DMS153 treated with DMSO at 0.1 percent for 48 hours (cell line): ENCODE results near the gene COMMD1.
"Not testable (repeated sequence)": the region's sequence is repeated elsewhere in the genome, so short reads cannot be mapped to it uniquely, and the experiment has no call there.

Experiments
- DNase-seq: peaks from one replicate; lab custom pipeline; 2025; ENCODE audit not compliant: unreplicated experiment; lab: John Stamatoyannopoulos, UW

The COMMD1 gene

DNA sequence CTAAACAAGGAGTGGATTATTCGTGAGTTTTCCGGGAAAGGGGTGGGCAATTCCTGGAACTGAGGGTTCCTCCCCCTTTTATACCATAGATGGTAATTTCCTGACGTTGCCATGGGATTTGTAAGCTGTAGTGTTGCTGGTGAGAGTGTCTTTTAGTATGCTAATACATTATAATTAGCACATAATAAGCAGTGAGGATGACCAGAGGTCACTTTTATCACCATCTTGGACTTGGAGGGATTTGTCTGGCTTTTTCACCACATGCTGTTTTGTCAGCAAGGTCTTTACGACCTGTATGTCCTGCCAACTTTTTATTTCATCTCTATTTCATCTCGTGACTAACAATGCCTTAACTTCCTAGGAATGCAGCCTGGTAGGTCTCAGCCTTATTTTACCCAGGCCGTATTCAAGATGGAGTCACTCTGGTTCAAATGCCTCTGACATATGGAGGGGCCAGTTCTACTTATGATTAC lies 165.7 kb downstream of the COMMD1 start:
- DNase-seq: no peak

DNA sequence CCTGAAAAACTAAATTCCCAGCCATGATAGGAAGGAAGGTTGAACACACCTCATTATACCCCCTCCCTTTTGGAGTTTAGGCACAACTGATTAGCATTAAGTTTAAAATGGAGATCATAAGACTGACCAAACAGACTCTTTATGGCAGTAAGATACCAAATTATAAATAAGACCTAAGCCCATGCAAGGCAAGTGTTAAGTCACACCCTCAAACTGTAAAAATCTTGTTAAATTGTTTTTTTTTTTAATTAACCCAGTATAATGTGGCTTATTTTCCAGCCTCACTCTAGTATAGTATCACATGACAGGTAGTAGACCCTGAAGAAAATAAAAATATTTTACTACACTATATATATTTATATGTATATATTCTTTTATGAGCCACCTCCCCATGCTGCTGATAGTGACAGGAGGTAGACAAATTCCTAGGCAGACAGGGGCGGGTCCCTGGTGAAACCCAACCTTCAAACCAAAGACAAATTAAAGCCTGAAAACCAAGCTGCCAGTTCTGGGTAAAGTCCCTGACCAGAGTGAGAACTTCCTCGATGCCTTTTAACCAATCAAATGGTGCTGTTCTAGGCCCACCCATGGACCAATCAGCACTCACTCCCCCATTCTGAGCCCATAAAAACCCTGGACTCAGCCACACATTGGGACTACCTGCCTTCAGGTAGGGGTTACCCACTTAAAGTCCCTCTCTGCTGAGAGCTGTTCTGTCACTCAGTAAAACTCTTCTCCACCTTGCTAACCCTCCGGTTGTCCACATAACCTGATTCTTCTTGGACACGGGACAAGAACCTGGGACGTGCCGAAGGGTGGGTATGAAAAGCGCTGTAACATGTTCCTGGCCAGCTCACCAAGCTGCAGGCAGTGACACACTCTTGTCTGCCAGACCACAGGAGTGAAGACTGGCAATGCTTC lies 166.5 kb downstream of the COMMD1 start:
- no peak for DNase-seq

DNA sequence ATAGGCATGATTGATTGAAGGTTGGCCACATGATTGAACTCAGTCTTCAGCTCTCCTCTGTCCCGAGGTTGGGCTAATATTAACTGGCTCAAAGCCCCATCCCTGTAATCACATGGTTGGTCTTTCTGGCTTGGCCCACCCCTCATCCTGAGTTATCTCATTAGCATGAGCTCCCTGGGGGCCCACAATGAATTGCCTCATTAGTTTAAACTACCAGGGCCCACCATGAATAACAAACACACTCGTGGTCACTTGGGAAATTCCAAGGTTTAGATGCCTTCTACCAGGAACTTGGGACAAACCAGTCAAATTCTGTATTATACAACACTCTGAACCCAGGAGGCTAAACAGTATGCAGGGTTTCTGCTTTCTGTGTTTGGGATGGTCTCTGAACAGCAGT lies 168.8 kb downstream of the COMMD1 start:
- no peak for DNase-seq

DNA sequence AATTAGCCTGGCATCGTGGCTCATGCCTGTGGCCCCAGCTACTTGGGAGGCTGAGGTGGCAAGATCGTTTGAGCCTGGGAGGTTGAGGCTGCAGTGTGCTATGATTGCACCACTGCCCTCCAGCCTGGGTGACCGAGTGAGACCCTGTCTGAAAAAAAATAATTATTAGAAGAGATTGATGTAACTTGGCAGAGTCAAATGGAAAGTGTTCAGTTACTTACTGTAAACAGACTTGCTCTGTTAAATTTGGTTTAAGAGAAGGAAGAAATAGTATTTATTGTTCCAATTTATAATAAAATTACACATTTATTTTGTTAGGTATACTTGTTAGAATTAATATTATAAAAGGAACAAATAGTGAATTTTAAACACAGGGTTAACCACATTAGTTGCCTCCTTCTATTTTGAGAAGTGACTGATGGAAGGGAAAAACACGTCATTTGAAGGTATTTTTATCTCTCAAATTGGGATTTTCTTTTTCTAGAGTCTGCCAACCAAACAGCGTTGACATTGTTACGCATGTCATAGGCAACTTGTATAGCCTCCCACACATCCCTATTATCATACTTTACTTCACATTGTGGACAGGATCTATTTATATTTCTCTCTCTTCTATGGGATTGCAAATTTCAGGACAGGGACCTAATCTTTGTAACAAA lies 171.6 kb downstream of the COMMD1 start:
- DNase-seq: no peak

DNA sequence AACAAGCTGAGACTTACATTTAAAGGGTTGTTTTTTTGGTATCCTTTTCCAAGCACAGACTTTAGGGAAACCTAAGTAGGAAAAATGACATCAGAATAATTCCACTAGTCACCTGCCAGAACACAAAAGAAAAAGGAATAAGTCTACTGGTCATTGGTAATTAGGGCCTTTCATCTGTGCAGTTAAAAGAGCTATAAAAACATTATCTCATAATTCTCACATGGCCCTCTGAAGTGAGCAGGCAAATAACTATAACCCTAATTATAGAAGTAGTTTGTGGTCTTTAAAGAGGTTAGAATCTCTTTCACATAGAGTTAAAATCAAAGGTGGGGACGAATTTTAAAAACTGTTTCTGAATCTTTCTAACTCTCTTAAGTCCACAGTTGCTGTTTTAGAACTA lies 179.3 kb downstream of the COMMD1 start:
- no peak for DNase-seq

DNA sequence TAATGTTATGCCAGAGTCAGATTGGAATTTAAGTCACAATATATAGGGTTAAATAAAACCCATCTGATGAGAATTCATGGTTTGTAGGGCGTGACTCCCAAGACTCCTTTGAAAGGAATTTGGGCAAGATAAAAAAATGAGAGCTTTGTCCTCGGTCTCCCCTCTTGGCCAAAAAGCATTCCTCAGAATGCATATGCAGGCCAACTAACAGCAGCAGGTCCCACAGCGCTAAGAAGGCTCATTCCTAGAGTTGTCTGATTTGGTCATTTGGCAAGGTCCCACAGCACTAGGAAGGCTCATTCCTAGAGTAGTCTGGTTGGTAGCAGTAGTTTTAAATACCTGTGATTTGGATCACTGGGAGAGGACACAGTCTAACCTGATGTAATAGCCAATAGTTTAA lies 184.2 kb downstream of the COMMD1 start:
- no peak for DNase-seq

DNA sequence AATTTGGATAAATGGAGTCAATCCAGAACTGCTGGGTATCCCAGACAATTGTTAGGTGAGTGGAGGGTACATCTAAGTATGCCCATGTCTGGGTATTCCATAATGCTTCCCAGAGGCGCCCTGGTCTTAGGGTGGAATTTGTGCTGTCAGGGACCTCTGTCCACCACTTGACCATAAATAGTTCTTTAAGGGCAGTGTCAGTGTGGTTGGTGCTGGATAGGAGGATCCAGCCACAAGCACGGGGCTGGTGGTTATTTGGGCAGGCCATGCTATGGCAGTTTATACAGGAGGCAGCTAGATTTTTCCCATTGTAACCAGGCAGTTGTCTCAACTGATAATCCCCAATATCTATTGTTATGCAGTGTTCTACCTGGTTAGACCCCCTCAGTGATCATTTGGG lies 186.0 kb downstream of the COMMD1 start:
- DNase-seq: no peak

DNA sequence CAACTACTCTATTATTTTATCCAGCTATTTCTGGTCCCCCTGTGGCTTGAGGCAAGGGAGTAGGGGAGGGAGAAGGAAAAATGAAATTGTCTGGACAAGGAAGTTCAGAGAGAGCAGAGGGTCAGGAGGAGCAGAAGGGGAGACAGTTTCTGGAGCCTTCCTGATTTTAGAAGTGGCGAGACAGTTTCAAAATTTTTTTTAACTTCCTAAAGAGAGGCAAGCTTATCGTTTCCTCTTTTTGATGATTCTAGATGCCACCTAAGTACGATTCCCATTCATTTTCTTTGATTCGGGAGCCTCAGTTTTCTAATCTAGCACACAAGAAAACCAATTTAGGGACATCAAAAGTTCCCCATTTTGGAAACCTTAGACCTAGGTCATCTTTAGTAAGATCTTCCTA lies 193.6 kb downstream of the COMMD1 start:
- no peak for DNase-seq

DNA sequence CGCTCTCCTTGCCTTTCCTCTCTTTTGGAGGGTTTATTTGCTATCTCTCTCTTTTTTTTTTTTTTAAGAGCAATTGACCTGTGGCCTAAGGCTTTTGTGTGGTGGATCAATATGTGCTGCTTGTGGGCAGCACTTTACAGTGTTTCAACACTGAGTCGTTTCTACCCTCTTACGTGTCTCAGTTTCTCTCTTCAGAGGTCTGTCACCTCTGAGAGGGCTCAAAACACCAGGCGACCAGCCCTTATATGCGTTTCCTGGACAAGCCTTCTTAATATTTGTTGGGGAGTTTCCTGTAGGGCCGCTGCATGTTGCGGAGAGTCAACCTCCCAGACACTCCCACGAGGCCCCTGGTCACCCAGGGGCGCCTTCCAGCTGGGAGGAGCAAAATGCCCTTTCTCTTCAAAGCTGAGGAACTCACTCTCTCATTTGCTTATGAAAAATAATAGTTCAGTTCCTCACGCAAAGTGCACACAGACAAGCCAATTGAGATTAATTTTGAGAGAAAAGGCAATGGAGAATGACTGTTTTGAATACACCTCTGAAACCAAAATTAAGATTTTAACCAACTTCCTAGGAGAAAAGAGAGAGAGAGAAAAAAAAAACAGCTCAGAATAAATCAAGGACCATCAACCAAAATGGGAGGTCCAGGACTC lies 194.2 kb downstream of the COMMD1 start:
- no peak for DNase-seq

DNA sequence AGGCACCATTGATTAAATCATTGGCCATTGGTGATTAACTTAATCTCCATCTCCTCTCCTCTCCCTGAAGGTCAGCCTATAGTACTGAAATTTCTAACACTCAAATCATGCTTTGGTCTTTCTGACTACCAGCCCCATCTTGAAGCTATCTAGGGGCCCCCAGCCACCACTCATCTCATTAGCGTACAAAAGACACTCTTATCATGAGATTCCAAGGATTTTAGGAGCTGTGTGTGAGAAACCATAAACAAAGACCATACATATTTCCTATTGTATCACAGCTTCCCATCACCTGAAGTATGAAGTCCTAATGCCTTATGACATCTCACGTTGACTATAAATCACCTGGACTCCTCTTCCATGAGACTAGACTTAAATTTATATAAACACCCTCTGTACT lies 196.4 kb downstream of the COMMD1 start:
- DNase-seq: no peak

DNA sequence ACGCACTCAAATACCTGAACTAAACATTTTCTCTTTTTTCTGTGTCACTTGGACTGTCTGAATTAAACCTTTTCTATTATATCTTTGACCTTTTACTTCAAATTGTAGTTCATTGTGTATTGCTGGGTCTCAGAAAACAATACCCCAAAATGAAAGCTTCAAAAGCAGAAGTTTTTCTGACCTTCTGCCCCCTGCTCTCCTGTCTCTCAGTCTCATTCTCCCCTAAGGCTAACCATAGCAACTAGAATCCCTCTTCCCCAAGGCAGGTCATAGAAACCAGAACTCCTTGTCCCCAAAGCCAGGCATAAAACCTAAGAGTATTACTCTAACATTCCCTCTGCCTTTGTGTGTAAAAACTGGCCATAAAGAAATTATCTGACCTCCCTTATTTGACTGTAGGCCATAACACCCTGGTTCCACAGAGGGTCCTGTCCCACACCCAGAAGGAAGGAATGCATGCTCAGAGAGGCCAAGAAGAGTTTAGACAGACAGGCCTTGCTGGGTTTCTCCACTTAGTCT lies 197.0 kb downstream of the COMMD1 start:
- DNase-seq: no peak

DNA sequence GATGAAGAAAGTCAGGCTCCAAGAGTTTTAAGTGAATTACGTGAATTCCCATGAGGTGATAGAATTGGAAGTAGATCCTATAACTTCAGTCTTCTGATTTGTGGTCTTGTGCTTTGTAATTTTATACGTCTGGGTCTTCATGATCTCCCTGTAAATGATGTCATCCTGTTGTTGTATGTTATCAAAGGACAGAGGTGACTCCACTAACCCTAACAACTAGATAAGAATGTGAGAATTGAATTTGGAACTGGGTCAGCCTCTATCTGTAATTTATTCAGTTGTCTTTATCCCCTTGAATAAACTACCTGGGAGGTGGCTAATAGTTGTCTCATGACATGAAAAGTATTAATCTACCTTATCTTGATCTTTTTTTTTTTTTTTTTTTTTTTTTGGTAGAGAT lies 204.1 kb downstream of the COMMD1 start:
- DNase-seq: no peak

DNA sequence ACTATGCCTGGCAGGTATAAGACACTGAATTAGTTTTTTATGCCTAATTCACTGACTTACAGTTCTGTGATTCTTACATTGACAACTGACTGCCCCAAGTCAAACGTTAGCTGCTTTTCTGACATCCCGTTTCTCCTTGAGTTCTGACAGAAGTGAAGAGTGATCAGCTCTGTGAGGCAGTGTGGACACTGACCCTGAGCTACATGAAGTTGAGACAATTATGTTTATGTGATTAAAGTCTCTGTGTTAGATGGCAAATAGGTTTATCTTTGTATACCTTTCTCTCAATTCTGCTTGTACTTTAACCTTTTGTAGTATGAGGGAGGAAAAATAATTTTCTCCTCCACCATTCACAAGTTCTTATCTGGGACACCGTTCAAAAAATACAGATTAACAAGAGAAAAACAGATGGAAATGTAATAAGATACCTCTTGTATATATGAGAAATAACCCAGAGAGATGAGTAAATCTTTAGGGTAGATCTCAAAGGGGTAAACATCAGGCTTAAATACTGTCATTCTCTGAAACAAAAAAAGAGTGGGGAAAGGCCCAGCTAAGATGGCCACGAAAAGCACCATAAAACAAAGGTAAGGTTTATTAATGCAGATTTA lies 205.0 kb downstream of the COMMD1 start:
- no peak for DNase-seq

DNA sequence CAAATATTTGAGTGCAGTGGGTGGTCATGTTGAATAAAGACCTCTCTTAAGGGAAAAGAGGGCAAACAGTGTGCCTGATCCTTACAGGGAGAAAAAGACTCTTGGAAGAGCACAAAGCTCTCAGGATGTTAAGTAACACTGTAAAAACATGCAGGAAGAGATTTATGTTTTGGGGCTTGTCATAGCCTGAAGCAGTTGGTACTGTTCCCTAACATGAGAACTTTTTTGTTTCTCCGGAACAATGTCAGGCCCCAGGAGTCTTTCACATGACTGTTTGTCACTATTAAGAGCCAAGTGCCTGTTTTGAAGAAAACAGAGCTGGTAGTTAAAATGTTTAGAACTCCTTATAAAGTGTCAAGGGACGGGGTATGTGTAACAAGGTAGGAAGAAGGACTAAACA lies 206.7 kb downstream of the COMMD1 start:
- no peak for DNase-seq

DNA sequence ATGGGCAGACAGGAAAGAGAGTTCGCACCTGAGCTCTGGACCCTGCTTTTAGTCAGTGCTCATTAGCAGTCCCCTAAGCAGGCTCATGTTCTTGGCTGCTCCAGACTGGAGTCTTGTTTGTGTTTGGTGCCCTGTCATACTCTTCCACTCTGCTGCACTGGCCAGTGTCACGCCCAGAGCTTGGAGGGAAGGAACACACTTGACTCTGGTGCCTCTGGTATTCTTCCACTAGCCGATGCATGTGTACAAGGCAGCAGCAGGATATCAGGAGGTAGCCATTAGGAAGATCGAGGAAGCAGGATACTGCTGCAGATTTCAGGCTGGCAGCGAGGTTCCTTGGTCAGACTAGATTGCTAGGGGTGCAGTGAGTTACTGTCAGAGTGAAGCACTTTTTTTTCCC lies 209.1 kb downstream of the COMMD1 start:
- no peak for DNase-seq

DNA sequence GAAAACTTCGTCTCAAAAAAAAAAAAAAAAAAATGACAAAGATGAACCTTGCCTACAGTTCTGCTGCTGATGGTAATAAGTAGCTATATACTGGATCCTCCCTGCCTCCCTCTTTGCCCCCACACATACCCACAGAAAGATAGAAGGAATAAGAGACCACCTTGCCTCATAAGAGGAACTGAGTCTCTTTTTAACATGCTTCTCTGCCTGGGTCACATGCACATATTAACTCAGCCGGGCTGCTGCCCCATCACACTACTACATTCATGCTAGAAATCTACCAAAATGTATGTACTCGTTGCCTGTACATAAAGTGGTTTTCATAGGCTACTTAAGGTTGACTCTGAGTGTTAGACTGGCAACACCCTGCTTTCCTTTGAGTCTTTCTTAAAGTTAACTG lies 211.5 kb downstream of the COMMD1 start:
- no peak for DNase-seq

DNA sequence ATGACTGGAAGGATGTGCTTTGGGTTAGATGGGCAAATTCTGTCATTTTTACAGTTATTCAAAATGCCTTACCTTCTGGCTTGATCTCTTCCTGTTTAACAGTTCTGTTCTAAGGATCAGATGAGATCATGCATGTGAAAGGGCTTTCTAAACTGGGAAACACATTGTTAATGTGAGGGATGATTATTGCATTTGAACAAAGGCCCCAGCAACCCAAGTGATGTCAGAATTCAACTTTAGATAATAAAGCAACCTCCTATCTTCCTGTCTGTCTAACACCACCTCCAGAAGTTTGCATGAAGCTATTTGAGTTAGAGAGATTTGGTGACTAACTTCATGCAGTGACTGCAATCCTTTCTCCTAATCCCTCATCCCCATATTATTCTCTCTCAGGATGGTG lies 212.7 kb downstream of the COMMD1 start:
- DNase-seq: no peak

DNA sequence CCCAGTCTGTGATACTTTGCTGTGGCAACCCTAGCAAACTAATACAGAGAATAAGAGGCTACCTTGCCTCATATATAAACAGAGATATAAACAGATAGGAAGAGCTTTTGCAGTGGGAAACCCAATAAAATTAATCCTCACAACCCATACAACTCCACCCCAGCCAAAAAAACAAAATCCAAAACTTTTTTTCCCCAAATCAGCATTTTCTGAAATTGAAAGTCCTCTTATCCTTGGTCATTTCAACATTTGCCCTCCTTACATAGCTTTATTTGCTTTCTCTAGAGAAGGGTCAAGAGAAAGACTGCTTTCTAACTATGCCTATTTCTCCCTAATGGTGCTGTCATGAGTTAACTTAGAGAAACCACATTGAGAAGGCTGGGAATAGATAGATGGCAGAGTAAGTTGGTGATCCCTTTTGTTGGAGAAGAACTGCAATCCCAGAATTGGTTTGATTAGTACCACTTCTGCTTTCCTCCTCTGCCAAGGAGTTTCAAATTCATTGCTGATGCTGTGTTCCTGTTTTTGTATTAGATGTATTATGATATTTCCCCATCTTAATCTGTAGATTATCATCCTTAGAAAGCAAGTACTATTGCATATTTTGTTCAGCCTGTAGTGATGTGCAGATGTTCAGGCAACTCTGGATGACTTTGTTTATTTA lies 214.0 kb downstream of the COMMD1 start:
- DNase-seq: no peak

DNA sequence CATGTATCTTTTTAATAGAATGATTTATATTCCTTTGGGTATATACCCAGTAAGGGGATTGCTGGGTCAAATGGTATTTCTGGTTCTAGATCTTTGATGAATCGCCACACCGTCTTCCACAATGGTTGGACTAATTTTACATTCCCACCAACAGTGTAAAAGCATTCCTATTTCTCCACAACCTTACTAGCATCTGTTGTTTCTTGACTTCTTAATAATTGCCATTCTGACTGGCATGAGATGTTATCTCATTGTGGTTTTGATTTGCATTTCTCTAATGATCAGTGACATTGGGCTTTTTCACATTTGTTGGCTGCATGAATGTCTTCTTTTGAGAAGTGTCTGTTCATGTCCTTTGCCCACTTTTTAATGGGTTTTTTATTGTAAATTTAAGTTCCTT lies 220.8 kb downstream of the COMMD1 start:
- DNase-seq: not testable (repeated sequence)

DNA sequence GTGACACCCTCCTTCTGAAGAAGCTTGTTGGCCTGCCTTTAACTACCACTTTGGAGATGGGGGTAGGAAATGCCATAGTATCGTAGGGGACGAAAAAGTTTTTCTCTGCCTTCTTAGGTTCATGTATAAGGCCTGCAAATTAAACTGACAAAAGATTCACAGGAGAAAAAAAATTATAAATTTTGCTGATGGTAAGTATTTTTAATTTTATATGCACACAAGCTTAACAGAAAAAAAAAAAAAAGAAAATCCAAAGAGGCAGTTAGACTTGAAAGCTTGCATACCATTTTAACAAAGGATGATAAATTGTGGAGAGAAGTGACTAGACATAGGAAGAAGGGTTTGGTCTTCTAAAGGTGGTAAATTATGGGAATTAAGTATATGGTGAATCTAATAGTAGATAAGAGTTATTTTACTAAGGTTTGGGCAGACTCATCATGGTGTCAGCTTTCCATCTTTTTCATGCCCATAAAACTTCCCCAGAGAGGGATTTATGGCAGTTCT lies 227.9 kb downstream of the COMMD1 start:
- DNase-seq: no peak
